Urothelium cell line (cell line): ENCODE measurements around the gene CSNK1D.
"Not testable (repeated sequence)": the region's sequence is repeated elsewhere in the genome, so short reads cannot be mapped to it uniquely, and the experiment has no call there.

Experiments used
- DNase-seq: peaks from one replicate; pipeline ENCODE4 v3.0.0; 2011; ENCODE audit warnings: low spot score, mixed read lengths
- FAIRE-seq: peaks from 2 replicates; lab custom pipeline; 2011; peaks lifted over from hg19 to GRCh38; lab: Jason Lieb, UNC

CSNK1D gene

GRCh38 chr17:82276938-82277337, 3.4 kb upstream of the CSNK1D start:
- FAIRE-seq = no peak
- no peak for DNase-seq

GRCh38 chr17:82275326-82275725, 1.8 kb upstream of the CSNK1D start:
- no peak for FAIRE-seq

GRCh38 chr17:82274134-82275020, 877 bp upstream of the CSNK1D start:
- FAIRE-seq (no peak), DNase-seq (no peak)

More at GRCh38 chr17:82275326-82275725, 1.8 kb upstream of the CSNK1D start:
- no peak for DNase-seq

- DNase-seq = peak; percentile 71
- no peak for FAIRE-seq
These were observed 789 bp downstream of the CSNK1D start for GRCh38 chr17:82272495-82273326.

GRCh38 chr17:82271401-82271800, 2.1 kb downstream of the CSNK1D start:
- DNase-seq (no peak), FAIRE-seq (no peak)

- FAIRE-seq (no peak), DNase-seq (no peak)
These were observed 2.8 kb downstream of the CSNK1D start for GRCh38 chr17:82270651-82271050.

- no peak for DNase-seq
These were observed 3.5 kb downstream of the CSNK1D start for GRCh38 chr17:82269882-82270500.

GRCh38 chr17:82269138-82269881, 4.2 kb downstream of the CSNK1D start:
- DNase-seq (no peak), FAIRE-seq (no peak)

More at GRCh38 chr17:82269882-82270500, 3.5 kb downstream of the CSNK1D start:
- FAIRE-seq = no peak

- DNase-seq (peak; percentile 87), FAIRE-seq (peak; percentile 79)
These were observed 5.7 kb downstream of the CSNK1D start for GRCh38 chr17:82267575-82268379.

GRCh38 chr17:82266142-82266541, 7.4 kb downstream of the CSNK1D start:
- DNase-seq (no peak), FAIRE-seq (no peak)

- FAIRE-seq = no peak
- DNase-seq = no peak
These were observed 9.9 kb downstream of the CSNK1D start for GRCh38 chr17:82263641-82264040.

GRCh38 chr17:82262344-82262743, 11.2 kb downstream of the CSNK1D start:
- DNase-seq = no peak
- FAIRE-seq = no peak

- peak; percentile 94 for FAIRE-seq
- DNase-seq = not testable (repeated sequence)
These were observed 13.2 kb downstream of the CSNK1D start for GRCh38 chr17:82259972-82260961.

- FAIRE-seq = no peak
- DNase-seq = no peak
These were observed 14.9 kb downstream of the CSNK1D start for GRCh38 chr17:82258555-82258954.

GRCh38 chr17:82257473-82257872, 16.0 kb downstream of the CSNK1D start:
- FAIRE-seq (no peak), DNase-seq (no peak)

- FAIRE-seq = no peak
- DNase-seq = no peak
These were observed 17.1 kb downstream of the CSNK1D start for GRCh38 chr17:82256242-82256885.

- DNase-seq = no peak
These were observed 18.0 kb downstream of the CSNK1D start for GRCh38 chr17:82255402-82255972.

GRCh38 chr17:82254746-82255145, 18.8 kb downstream of the CSNK1D start:
- FAIRE-seq, DNase-seq: not testable (repeated sequence)

More at GRCh38 chr17:82255402-82255972, 18.0 kb downstream of the CSNK1D start:
- FAIRE-seq = no peak
